WI38 (cell line): Measurements from ENCODE around the gene DIAPH3.

ENCODE experiments used
- H3K4me3 ChIP-seq: 2 replicates; pipeline ENCODE4 v1.5.1; 2011; ENCODE audit warnings: low read depth, mild to moderate bottlenecking, control low read depth, low read length
- CTCF ChIP-seq: IDR thresholded peaks from 2 replicates; pipeline ENCODE4 v1.5.1; 2012; ENCODE audit warnings: low read depth, mild to moderate bottlenecking, control low read depth, low read length

DIAPH3 gene

GRCh38 chr13:60178327-60178726, 14.6 kb upstream of the DIAPH3 start:
- no peak for TF ChIP-seq CTCF
- no peak overlapping the region for H3K4me3 ChIP-seq

- no peak overlapping the region for H3K4me3 ChIP-seq
- TF ChIP-seq CTCF, result no peak
Measured at GRCh38 chr13:60175571-60175970, 11.8 kb upstream of the DIAPH3 start.

- H3K4me3 ChIP-seq, result no peak overlapping the region
- TF ChIP-seq CTCF, result no peak
Measured at GRCh38 chr13:60174113-60174512, 10.4 kb upstream of the DIAPH3 start.

GRCh38 chr13:60172111-60172510, 8.4 kb upstream of the DIAPH3 start:
- TF ChIP-seq CTCF, result no peak
- H3K4me3 ChIP-seq, result no peak overlapping the region

GRCh38 chr13:60170414-60170813, 6.7 kb upstream of the DIAPH3 start:
- no peak overlapping the region for H3K4me3 ChIP-seq
- no peak for TF ChIP-seq CTCF

- no peak for TF ChIP-seq CTCF
- no peak overlapping the region for H3K4me3 ChIP-seq
Measured at GRCh38 chr13:60169239-60170031, 5.7 kb upstream of the DIAPH3 start.

- no peak for TF ChIP-seq CTCF
- H3K4me3 ChIP-seq, result no peak overlapping the region
Measured at GRCh38 chr13:60167121-60167520, 3.4 kb upstream of the DIAPH3 start.
